Measurements from ENCODE around the gene RAD51B. TPM values are rescaled to one million over a fixed set of nuclear protein-coding genes. Genes with fewer than 3 reads are reported as not detected.
A peak's percentile ranks its signal among the peaks of the same experiment; 100 is the strongest.

Gene RAD51B
- polyA plus RNA-seq, 3 donors = 3.6 to 11.6 (median 9.4) TPM

DNA sequence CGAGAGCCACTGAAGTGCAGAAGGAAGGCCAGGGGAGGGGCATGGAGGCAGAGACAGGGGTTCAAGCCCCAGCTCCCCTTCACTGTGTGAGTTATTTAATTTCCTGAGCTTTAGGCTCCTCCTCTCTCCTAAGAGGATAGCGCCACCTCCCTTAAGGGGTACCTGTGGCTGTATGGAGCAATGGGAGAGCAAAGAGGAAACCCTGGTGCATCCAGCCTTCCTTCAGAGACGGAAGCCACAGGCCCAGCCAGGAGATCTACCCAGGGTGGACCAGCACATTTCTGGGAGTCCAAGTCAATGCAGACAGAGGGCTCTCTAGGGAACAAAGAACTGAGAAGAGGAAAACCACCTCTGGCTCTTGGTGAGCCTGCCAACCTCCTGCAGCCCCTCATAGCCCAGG is 883.0 kb downstream of the RAD51B start:
- peaks cover 8 to 9% of the 10 kb centered on the region in 2 donors for H3K36me3 Mint-ChIP-seq
- peaks cover 28% of the 10 kb centered on the region for H3K4me1 Mint-ChIP-seq
- Histone ChIP-seq H3K79me2 (ENCODE audit: insufficient read depth, low read length) (no peaks in the 10 kb centered on the region), H3K9ac (ENCODE audit: insufficient read depth, low read length, poor library complexity, severe bottlenecking) (no peak overlapping the region), H4K20me1 (ENCODE audit: insufficient read depth, low read length) (no peaks in the 10 kb centered on the region), H3K27me3 (ENCODE audit: control insufficient read depth in 2 of 2, insufficient read depth in 2 of 2, low read length in 2 of 2) (no peaks in the 10 kb centered on the region), H3K27ac (ENCODE audit: low read depth in 1 of 2, low read length in 2 of 2) (no peak overlapping the region), H3K4me3 (replicated peaks in 1 of 3; ENCODE audit: low read depth in 2 of 3, low read length in 3 of 3) (no peak overlapping the region), H3K9me3 (replicated peaks in 1 of 2; ENCODE audit: control insufficient read depth in 1 of 2, insufficient read depth in 1 of 2, low read length in 2 of 2) (peaks cover 0 to 4% of the 10 kb centered on the region in 2 donors), H2AFZ (ENCODE audit: insufficient read depth, low read depth, low read length, poor library complexity, severe bottlenecking) (no peak overlapping the region), H3K4me1 (ENCODE audit: control insufficient read depth in 1 of 2, insufficient read depth in 2 of 2, low read length in 2 of 2) (peaks cover 17 to 28% of the 10 kb centered on the region in 2 donors), H3K4me2 (replicated peaks; ENCODE audit: extremely low read depth, low read length, poor library complexity, severe bottlenecking) (no peak overlapping the region), H3K36me3 (replicated peaks in 1 of 2; ENCODE audit: control insufficient read depth in 1 of 2, insufficient read depth in 2 of 2, low read length in 2 of 2) (no peaks in the 10 kb centered on the region)
- intact Hi-C loops (cut with micrococcal nuclease) = no loop called here
- H3K4me3 Mint-ChIP-seq = no peak overlapping the region
- WGBS (ENCODE audit: insufficient coverage) = 100% methylated on average over 1 of the region's 3 CpGs
- H3K27ac Mint-ChIP-seq = peak overlapping the region in 4 of 7 donors; percentile 15 to 84 (median 78)
- H3K9me3 Mint-ChIP-seq = peaks cover 0 to 7% (median 6%) of the 10 kb centered on the region in 7 donors
- peaks cover 5 to 10% (median 7%) of the 10 kb centered on the region in 3 donors for H3K27me3 Mint-ChIP-seq (ENCODE audit: low read depth in 3 of 3)
- TF ChIP-seq, protein P1, sequence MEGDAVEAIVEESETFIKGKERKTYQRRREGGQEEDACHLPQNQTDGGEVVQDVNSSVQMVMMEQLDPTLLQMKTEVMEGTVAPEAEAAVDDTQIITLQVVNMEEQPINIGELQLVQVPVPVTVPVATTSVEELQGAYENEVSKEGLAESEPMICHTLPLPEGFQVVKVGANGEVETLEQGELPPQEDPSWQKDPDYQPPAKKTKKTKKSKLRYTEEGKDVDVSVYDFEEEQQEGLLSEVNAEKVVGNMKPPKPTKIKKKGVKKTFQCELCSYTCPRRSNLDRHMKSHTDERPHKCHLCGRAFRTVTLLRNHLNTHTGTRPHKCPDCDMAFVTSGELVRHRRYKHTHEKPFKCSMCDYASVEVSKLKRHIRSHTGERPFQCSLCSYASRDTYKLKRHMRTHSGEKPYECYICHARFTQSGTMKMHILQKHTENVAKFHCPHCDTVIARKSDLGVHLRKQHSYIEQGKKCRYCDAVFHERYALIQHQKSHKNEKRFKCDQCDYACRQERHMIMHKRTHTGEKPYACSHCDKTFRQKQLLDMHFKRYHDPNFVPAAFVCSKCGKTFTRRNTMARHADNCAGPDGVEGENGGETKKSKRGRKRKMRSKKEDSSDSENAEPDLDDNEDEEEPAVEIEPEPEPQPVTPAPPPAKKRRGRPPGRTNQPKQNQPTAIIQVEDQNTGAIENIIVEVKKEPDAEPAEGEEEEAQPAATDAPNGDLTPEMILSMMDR (IDR thresholded peaks at IDR 0.05) = no peak
- no peak for DNase-seq

DNA sequence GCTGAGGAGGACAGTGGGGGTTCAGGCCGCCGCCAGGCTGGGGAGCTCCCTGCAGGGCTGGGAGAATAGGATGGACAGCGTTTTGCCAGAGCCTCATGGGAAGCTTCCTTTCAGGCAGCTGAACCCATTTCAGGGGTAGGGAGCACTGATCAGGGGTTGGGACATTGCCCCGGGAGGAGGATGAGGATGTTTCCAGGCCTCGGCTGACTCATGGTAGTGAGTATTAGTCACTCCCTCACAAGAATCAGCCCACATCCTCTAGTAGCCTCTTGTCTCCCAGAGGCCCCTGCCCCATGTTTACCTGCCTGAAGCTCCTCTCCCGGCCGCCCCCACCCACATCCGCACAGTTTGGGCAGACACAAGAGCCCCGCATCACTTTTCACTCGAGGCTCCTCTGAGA is 883.5 kb downstream of the RAD51B start:
- TF ChIP-seq, protein P1 (IDR thresholded peaks at IDR 0.05) = no peak
- Mint-ChIP-seq H3K9me3 (peaks cover 0 to 7% (median 6%) of the 10 kb centered on the region in 7 donors), H3K27me3 (ENCODE audit: low read depth in 3 of 3) (peaks cover 6 to 10% (median 7%) of the 10 kb centered on the region in 3 donors), H3K36me3 (peaks cover 8 to 9% of the 10 kb centered on the region in 2 donors), H3K4me3 (no peak overlapping the region), H3K4me1 (peaks cover 28% of the 10 kb centered on the region), H3K27ac (peak overlapping the region; percentile 13 to 84 (median 69))
- Histone ChIP-seq H3K4me2 (replicated peaks; ENCODE audit: extremely low read depth, low read length, poor library complexity, severe bottlenecking) (no peak overlapping the region), H3K9me3 (replicated peaks in 1 of 2; ENCODE audit: control insufficient read depth in 1 of 2, insufficient read depth in 1 of 2, low read length in 2 of 2) (peaks cover 0 to 4% of the 10 kb centered on the region in 2 donors), H3K4me3 (replicated peaks in 1 of 3; ENCODE audit: low read depth in 2 of 3, low read length in 3 of 3) (no peak overlapping the region), H3K79me2 (ENCODE audit: insufficient read depth, low read length) (no peaks in the 10 kb centered on the region), H4K20me1 (ENCODE audit: insufficient read depth, low read length) (no peaks in the 10 kb centered on the region), H2AFZ (ENCODE audit: insufficient read depth, low read depth, low read length, poor library complexity, severe bottlenecking) (no peak overlapping the region), H3K4me1 (ENCODE audit: control insufficient read depth in 1 of 2, insufficient read depth in 2 of 2, low read length in 2 of 2) (peaks cover 17 to 28% of the 10 kb centered on the region in 2 donors), H3K9ac (ENCODE audit: insufficient read depth, low read length, poor library complexity, severe bottlenecking) (no peak overlapping the region), H3K27me3 (ENCODE audit: control insufficient read depth in 2 of 2, insufficient read depth in 2 of 2, low read length in 2 of 2) (no peaks in the 10 kb centered on the region), H3K36me3 (replicated peaks in 1 of 2; ENCODE audit: control insufficient read depth in 1 of 2, insufficient read depth in 2 of 2, low read length in 2 of 2) (no peaks in the 10 kb centered on the region), H3K27ac (ENCODE audit: low read depth in 1 of 2, low read length in 2 of 2) (peak overlapping the region in 1 of 2 donors; percentile 18)
- 78% methylated on average over 4 of the region's 10 CpGs for WGBS (ENCODE audit: insufficient coverage)
- intact Hi-C loops (cut with micrococcal nuclease) = no loop called here
- DNase-seq = peak; percentile 79 to 92 (median 87)
